ENCODE results near the gene TEX19.
"Not testable (repeated sequence)": the region's sequence is repeated elsewhere in the genome, so short reads cannot be mapped to it uniquely, and the experiment has no call there.

Gene TEX19

DNA sequence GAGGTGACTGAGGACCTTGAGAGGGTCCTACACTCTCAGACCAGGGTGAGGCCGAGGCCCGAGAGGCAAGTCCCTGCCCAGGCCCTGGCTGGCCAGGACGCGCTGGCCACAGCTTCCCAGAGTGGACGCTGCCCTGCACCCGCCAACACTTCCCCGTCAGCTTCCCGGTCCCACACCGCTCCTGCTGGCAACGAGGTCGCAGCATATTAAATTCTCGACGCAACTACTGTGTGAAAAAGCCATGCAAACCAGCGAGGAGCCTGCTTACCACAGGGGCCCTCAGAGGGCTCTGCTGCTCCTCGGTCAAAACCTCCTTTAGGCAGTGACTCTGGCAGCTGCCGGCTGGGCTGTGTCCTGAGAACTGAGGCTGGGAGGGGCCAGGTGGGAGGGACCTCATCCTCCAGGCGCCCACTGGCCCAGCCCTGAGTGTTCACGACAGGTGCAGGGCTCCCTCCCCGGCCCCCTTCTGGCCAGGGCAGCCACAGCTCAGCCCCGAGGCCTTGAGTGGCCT is 2.1 kb upstream of the TEX19 start:
- FAIRE-seq: no peak

GRCh38 chr17:82357394-82357793 is 1.7 kb upstream of the TEX19 start:
- FAIRE-seq: no peak

- FAIRE-seq: not testable (repeated sequence)
These were observed 516 bp downstream of the TEX19 start for GRCh38 chr17:82359451-82360074.

GRCh38 chr17:82361885-82362633 is 3.0 kb downstream of the TEX19 start:
- FAIRE-seq: no peak

DNA sequence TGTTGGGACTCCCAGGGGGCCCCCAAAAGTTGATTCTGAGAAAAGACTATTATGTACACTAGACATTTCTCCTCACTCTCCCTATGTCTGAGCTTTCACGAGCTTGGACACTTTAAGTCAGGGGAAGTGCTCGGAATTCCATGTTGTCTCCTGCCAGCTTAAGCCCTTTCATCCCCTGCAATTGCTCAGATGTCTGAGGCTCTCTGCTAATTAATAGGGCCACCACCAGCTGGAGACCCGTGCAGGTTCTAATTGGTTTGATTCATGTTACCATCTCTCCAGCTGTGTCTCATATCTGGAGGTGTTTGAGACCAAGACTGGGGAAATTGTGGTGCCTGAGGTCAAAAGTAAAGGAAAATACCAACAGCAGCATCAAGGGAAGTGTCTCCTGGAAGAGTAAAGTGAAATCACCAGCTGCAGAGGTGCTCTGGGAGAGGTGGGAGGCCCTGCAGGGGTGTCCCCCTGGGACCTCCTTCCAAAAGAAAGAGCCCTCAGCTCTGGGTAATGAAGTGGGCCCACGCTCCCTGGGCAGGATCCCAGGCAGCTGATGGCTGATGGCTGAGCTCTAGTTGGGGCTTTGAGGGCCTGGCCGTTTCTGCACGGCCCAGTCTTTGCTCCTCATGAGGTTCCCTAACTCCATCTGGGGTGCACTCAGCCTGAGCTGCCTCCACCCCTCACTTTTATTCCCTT is 6.7 kb downstream of the TEX19 start:
- no peak for FAIRE-seq

DNA sequence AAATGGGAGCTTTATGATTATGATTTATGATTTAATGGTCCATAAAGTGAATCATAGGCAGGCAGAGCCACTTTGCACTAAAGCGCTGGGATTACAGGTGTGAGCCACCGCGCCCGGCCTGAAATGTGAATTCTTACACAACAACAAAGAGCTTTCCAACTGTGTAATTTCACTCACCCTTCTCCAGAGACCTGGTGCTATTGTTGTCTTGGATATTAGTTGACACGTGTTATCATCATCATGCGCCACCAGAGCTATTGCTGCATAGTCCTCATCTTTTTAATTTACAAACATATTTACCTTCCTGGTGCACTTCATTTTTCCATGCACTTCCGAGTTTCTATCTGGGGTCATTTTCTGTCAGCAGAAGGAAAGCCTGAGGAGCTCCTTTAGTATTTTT is 7.7 kb downstream of the TEX19 start:
- no peak for FAIRE-seq

DNA sequence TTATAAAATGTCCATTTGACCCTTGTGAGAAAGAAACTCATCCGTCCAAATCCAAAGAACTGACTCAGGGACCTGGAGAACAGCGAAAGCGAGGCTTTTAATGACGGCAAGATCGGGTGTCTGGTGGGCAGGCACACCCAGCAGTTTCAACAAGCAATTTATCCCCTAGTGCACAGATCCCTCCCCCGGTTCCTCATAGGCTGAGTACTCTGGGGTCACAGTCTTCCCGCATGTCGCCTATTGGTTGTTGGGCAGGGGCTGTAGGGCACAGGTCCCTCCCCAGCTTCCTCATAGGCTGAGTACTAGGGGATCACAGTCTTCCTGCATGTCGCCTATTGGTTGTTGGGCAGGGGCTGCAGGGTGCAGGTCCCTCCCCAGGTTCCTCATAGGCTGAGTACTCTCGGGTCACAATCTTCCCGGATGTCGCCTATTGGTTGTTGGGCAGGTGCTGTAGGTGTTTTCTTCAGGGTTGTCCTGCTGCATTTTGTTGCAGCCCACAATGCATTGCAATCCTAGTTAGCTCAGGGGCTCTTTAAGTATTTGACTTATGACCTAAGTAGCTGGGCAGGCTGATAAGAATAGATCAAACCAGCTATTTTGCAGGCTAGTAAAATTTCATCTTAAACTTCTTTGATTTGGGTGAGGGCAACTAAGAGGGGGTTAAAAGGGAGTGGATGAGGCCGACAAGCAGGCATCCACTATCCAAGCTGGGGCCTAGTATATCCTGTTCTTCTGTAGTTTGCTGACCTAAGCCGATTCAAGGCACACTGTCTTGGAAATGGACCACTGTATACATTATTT is 8.9 kb downstream of the TEX19 start:
- peak; percentile 78 for FAIRE-seq

DNA sequence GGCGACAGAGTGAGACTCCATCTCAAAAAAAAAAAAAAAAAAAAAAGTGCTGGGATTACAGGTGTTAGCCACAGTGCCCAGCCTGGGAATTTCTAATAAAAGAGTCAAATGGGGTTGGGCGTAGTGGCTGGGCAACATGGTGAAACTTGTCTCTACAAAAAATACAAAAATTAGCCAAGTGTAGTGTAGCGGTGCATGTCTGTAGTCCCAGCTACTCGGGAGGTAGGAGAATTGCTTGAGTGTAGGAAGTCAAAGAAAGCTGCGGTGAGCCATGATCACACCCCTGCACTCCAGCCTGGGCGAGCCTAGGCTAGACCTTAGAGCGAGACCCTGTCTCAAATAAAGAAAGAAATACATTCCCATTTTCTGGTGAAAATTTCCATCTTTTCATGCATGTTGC is 10.2 kb downstream of the TEX19 start:
- FAIRE-seq: no peak

DNA sequence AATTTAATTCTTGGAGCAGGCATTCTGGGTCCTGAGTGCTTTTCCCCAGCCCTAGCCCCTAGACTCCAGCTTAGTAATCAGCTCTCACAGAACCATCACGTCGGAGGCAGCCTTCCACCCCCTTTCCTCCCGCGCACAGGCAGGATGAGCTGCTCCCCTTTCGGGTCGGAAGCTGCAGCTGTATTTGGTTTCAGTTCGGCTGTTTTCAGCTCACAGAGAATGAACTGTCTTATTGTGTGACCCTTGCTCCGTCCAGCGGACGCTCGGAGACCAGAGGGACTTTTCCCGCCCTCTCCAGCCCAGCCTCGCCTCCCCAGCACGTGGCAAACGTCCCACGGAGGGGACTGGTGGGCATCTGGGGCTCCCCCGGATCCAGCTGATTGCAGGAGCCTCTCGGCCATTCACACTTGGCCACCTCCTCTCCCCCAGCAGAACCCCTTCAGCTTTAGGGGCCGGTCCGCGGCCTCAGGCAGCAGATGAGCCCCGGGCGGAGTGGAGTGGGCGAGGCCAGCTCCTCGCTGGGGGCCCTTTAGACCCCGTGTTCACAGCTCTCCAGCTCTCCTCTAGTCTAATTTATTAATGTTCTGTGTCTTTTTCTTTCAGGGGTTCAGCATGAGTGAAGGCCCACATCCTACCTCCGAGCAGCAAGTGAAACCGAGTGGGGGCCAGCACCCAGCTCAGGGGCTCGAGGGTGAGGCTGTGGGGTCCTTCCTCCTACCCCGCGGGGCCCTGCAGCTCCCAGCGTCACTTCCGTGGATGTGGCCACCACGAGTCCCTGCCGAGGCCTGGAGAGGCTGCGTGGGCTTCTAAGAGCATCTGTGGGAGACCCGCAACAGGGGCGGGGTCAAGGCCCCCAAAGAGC is 11.7 kb downstream of the TEX19 start:
- no peak for FAIRE-seq

GRCh38 chr17:82371333-82372248 is 12.5 kb downstream of the TEX19 start, which contains the start of gene UTS2R:
Gene UTS2R, plus strand, starts transcription at chr17:82371765. Its CDS starts 2,560 bp downstream, at chr17:82374325.
- no peak for FAIRE-seq

GRCh38 chr17:82372249-82373071 is 13.4 kb downstream of the TEX19 start:
- no peak for FAIRE-seq

- FAIRE-seq: not testable (repeated sequence)
These were observed 14.0 kb downstream of the TEX19 start for GRCh38 chr17:82373072-82373452.

GRCh38 chr17:82373731-82374625 is 14.9 kb downstream of the TEX19 start:
- FAIRE-seq: no peak

GRCh38 chr17:82374626-82375331 is 15.7 kb downstream of the TEX19 start:
- FAIRE-seq: no peak

GRCh38 chr17:82375359-82376041 is 16.5 kb downstream of the TEX19 start:
- no peak for FAIRE-seq

GRCh38 chr17:82376042-82376730 is 17.1 kb downstream of the TEX19 start:
- no peak for FAIRE-seq

DNA sequence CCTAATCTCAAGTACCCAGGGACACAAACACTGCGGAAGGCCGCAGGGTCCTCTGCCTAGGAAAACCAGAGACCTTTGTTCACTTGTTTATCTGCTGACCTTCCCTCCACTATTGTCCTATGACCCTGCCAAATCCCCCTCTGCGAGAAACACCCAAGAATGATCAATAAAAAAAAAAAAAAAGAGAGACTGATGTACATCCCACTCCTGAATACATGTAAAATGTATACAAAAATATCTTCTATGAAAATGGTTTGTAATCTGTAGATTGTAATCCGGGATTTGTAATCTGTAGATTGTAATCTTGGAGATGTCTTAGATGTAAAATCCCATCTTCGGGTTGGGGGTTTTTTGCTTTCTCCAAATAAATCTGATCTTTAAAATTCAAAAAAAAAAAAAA is 18.2 kb downstream of the TEX19 start:
- FAIRE-seq: not testable (repeated sequence)

Measured in G401.6 (cell line).